CD4-positive, alpha-beta T cell (primary cell): ENCODE results near the gene MCFD2. TPM values are rescaled to one million over a fixed set of nuclear protein-coding genes. Genes with fewer than 3 reads are reported as not detected.

Experiments
- ATAC-seq: fragments of 200-7000 bp; cut with Tn5 transposase; one replicate; pipeline ENCODE4 v1.10.0; 2022; ENCODE audit warnings: mild to moderate bottlenecking; ENCODE audit not compliant: poor library complexity
- CTCF ChIA-PET: fragments of 350-600 bp; sonication (Branson Sonifier 250); formaldehyde crosslinking; loops from one replicate; lab custom pipeline; 2021; ENCODE audit warnings: antibody characterized with exemption, inconsistent platforms; lab: Charles Lee
- POLR2A ChIA-PET: fragments of 350-600 bp; sonication (Branson Sonifier 250); formaldehyde crosslinking; loops from one replicate; lab custom pipeline; 2021; ENCODE audit warnings: antibody characterized with exemption, inconsistent platforms; lab: Charles Lee
- DNase-seq, 14 experiments: peaks; one replicate each; pipeline ENCODE4 v3.0.0-alpha.2; 2013 to 2020; ENCODE audit warnings: mixed read lengths in 2 of 14
- H3K27ac ChIP-seq, 2 donors: one replicate each; pipeline versions ENCODE4 v1.5.1 to v1.7.0; 2013; ENCODE audit warnings: low read length in 2 of 2, low read depth in 1 of 2, mild to moderate bottlenecking in 1 of 2
- H3K27me3 ChIP-seq, 2 experiments: 1 replicate in 1 of 2; 2 replicates in 1 of 2; pipeline versions ENCODE4 v1.6.1 to v1.7.0; 2013; ENCODE audit warnings: low read length in 2 of 2, control low read depth in 1 of 2, mild to moderate bottlenecking in 1 of 2, moderate library complexity in 1 of 2; ENCODE audit not compliant: insufficient read depth in 2 of 2, control insufficient read depth in 1 of 2
- H3K36me3 ChIP-seq: one replicate; pipeline ENCODE4 v1.6.1; 2013; ENCODE audit warnings: low read length, control low read depth; ENCODE audit not compliant: insufficient read depth
- H3K4me1 ChIP-seq: one replicate; pipeline ENCODE4 v1.6.1; 2013; ENCODE audit warnings: low read length, control low read depth; ENCODE audit not compliant: insufficient read depth
- H3K4me3 ChIP-seq: one replicate; pipeline ENCODE4 v1.5.1; 2013; ENCODE audit warnings: mild to moderate bottlenecking, low read length, moderate library complexity
- H3K9me3 ChIP-seq, 2 experiments: 1 replicate in 1 of 2; 2 replicates in 1 of 2; pipeline versions ENCODE4 v1.6.1 to v1.7.0; 2013; ENCODE audit warnings: low read length in 2 of 2, mild to moderate bottlenecking in 2 of 2, control low read depth in 1 of 2, moderate library complexity in 1 of 2; ENCODE audit not compliant: control insufficient read depth in 1 of 2, insufficient read depth in 1 of 2
- H3K27ac Mint-ChIP-seq: one replicate; pipeline ENCODE4 v1.8.0; 2020; ENCODE audit warnings: mixed read lengths
- H3K27me3 Mint-ChIP-seq: one replicate; pipeline ENCODE4 v1.8.0; 2021; ENCODE audit warnings: mixed read lengths
- H3K36me3 Mint-ChIP-seq: one replicate; pipeline ENCODE4 v1.8.0; 2021; ENCODE audit warnings: low read depth, mixed read lengths
- H3K4me1 Mint-ChIP-seq: one replicate; pipeline ENCODE4 v1.8.0; 2021; ENCODE audit warnings: low read depth, mixed read lengths
- H3K4me3 Mint-ChIP-seq: one replicate; pipeline ENCODE4 v1.8.0; 2020; ENCODE audit warnings: mild to moderate bottlenecking, mixed read lengths
- H3K9me3 Mint-ChIP-seq: one replicate; pipeline ENCODE4 v1.8.0; 2020; ENCODE audit warnings: mixed read lengths
- intact Hi-C, 2 experiments: fragments of 100-400 bp; cut with DNase I in 1 of 2; cut with micrococcal nuclease in 1 of 2; formaldehyde crosslinking; loops; one replicate each; pipeline versions ENCODE4 v1.15.1 to v1.9.0; 2023 to 2025; cut with DNase I, micrococcal nuclease
- total RNA-seq, 174 experiments: library from RNA in 2 of 174; stranded (reverse) in 2 of 174; gene quantifications; one replicate each; pipeline ENCODE4 v1.2.3 and lab custom pipeline; 2021 to 2026
- TF ChIP-seq, protein P1 (sequence below): fragments of 200-600 bp; IDR thresholded peaks from one replicate; pipeline ENCODE4 v1.8.0; 2022; ENCODE audit warnings: antibody characterized with exemption, mild to moderate bottlenecking

Gene MCFD2
- total RNA-seq, 2 experiments from 2014 or later = 29.1 to 29.7 TPM

DNA sequence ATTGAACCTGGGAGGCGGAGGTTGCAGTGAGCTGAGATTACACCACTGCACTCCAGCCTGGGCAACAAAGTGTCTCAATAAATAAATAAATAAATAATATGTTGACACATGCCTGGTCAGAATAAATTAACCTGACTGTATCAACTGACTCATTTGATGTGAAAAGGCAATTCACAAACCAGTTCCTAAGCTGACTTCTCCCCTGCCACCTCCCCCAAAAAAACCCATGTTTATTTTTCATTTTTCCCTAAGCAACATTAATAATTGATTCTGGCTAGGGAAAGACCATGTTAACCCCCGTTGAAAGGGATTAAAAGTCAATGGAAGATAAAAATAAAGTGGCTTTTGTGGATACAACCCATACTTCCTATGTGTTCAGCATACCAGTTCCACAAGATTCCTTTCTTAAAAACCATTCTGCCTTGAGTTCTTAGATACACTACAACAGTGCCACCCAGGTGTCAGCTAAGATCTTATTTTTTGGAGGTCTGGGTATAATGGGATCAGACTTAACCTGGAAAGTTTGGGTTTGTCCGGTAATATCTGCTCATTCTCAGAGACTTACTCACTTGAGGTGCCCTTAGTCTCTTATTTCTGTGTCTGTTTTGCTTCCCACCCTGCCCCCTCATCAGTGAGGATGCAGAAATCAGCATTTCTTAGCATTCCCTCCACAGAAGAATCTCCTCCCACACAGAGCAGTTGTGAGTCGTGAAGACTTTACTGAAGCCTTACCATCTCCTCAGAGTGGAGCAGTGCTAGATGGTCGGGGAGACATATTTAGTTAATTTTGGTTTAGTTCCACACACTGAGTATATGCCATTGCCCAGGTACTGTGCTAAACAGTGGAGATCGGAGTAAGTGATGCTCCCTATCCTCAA is 10.1 kb upstream of the MCFD2 start:
- Histone ChIP-seq H3K27ac (no peak overlapping the region), H3K27me3 (no peaks in the 10 kb centered on the region), H3K36me3 (no peaks in the 10 kb centered on the region), H3K4me1 (peaks cover 5% of the 10 kb centered on the region), H3K4me3 (no peak overlapping the region), H3K9me3 (peaks cover 5 to 8% of the 10 kb centered on the region in 2 experiments)
- ChIA-PET POLR2A (no interaction called here), CTCF (no interaction called here)
- no peak for DNase-seq
- peaks cover 11% of the 10 kb centered on the region for H3K9me3 Mint-ChIP-seq
- TF ChIP-seq, protein P1, sequence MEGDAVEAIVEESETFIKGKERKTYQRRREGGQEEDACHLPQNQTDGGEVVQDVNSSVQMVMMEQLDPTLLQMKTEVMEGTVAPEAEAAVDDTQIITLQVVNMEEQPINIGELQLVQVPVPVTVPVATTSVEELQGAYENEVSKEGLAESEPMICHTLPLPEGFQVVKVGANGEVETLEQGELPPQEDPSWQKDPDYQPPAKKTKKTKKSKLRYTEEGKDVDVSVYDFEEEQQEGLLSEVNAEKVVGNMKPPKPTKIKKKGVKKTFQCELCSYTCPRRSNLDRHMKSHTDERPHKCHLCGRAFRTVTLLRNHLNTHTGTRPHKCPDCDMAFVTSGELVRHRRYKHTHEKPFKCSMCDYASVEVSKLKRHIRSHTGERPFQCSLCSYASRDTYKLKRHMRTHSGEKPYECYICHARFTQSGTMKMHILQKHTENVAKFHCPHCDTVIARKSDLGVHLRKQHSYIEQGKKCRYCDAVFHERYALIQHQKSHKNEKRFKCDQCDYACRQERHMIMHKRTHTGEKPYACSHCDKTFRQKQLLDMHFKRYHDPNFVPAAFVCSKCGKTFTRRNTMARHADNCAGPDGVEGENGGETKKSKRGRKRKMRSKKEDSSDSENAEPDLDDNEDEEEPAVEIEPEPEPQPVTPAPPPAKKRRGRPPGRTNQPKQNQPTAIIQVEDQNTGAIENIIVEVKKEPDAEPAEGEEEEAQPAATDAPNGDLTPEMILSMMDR = no peak
- H3K4me1 Mint-ChIP-seq = peaks cover 27% of the 10 kb centered on the region
- H3K27ac Mint-ChIP-seq = no peak overlapping the region
- intact Hi-C loops = no loop called here
- ATAC-seq = no peak
- no peak overlapping the region for H3K4me3 Mint-ChIP-seq
- H3K27me3 Mint-ChIP-seq = no peaks in the 10 kb centered on the region
- peaks cover 14% of the 10 kb centered on the region for H3K36me3 Mint-ChIP-seq

DNA sequence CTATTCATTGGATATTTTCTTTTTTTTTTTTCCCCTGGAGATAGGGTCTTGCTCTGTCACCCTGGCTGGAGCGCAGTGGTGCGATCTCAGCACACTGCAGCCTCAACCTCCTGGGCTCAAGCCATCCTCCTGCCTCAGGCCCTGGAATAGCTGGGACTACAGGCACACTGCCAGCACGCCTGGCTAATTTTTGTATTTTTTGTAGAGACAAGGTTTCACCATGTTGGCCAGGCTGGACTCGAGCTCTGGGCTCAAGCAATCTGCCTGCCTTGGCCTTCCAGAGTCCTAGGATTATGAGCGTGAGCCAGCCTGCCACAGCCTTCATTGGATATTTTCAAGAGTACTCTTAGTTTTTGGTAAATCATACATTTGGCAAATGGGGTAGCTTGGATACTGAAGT is 9.0 kb upstream of the MCFD2 start:
- DNase-seq (no peak), ATAC-seq (no peak)
- Histone ChIP-seq H3K27me3 (no peaks in the 10 kb centered on the region), H3K4me1 (peaks cover 5% of the 10 kb centered on the region), H3K9me3 (peaks cover 5 to 8% of the 10 kb centered on the region in 2 experiments), H3K27ac (no peak overlapping the region), H3K36me3 (no peaks in the 10 kb centered on the region), H3K4me3 (no peak overlapping the region)
- intact Hi-C loops = no loop called here
- Mint-ChIP-seq H3K4me1 (peaks cover 32% of the 10 kb centered on the region), H3K27me3 (no peaks in the 10 kb centered on the region), H3K4me3 (no peak overlapping the region), H3K36me3 (peaks cover 14% of the 10 kb centered on the region), H3K9me3 (peaks cover 11% of the 10 kb centered on the region), H3K27ac (no peak overlapping the region)
- ChIA-PET POLR2A (no interaction called here), CTCF (interaction anchor here (1.1 kb wide), 1 partner anchor 19 kb away, joined by 7 read pairs; no protein-coding TSS in a partner anchor)
- TF ChIP-seq, protein P1 = no peak

DNA sequence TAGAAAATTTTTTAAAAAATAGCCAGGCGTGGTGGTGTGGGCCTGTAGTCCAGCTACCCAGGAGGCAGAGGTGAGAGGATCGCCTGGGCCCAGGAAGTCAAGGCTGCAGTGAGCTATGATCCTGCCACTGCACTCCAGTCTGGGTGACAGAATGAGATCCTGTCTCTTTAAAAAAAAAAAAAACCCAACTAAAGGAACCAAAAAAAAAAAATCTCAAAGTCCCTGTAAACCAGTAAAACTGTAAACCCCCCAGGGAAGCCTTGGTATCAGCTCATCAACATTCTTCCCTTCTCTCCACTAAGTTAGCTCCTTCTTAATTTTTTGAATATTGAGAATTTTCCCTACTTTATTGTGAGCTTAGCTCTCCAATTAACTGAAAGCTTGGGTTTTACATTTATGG is 8.4 kb upstream of the MCFD2 start:
- intact Hi-C loops = no loop called here
- H3K27ac Mint-ChIP-seq = no peak overlapping the region
- H3K36me3 Mint-ChIP-seq = peaks cover 14% of the 10 kb centered on the region
- H3K4me1 ChIP-seq = peaks cover 5% of the 10 kb centered on the region
- no peaks in the 10 kb centered on the region for H3K27me3 ChIP-seq
- ATAC-seq (no peak), DNase-seq (no peak)
- POLR2A ChIA-PET = no interaction called here
- H3K27me3 Mint-ChIP-seq = no peaks in the 10 kb centered on the region
- no peak overlapping the region for H3K4me3 Mint-ChIP-seq
- no peak overlapping the region for H3K27ac ChIP-seq
- CTCF ChIA-PET = interaction anchor here (1.1 kb wide), 1 partner anchor 20 kb away, joined by 7 read pairs; no protein-coding TSS in a partner anchor
- TF ChIP-seq, protein P1 = no peak
- H3K9me3 Mint-ChIP-seq = peaks cover 11% of the 10 kb centered on the region
- no peak overlapping the region for H3K4me3 ChIP-seq
- peaks cover 5 to 8% of the 10 kb centered on the region in 2 experiments for H3K9me3 ChIP-seq
- H3K36me3 ChIP-seq = no peaks in the 10 kb centered on the region
- peaks cover 32% of the 10 kb centered on the region for H3K4me1 Mint-ChIP-seq
